Right lobe of liver (tissue), 6 donors: ENCODE results near the gene HS3ST2. TPM values are rescaled to one million over a fixed set of nuclear protein-coding genes. Genes with fewer than 3 reads are reported as not detected.

ENCODE experiments used
- ATAC-seq, 4 donors: fragments of 200-7000 bp; cut with Tn5 transposase; one replicate each; pipeline ENCODE4 v1.9.1; 2020; ENCODE audit warnings: mild to moderate bottlenecking in 4 of 4, moderate library complexity in 4 of 4
- DNase-seq, 3 donors: peaks; one replicate each; pipeline ENCODE4 v3.0.0-alpha.2; 2020
- H3K27ac ChIP-seq, 3 donors: fragments of 200-600 bp; one replicate each; pipeline ENCODE4 v1.8.0; 2022
- H3K27me3 ChIP-seq, 2 donors: fragments of 200-600 bp; one replicate each; pipeline ENCODE4 v1.8.0; 2022
- H3K36me3 ChIP-seq, 4 donors: fragments of 200-600 bp; sonication (generic) in 1 of 4; one replicate each; pipeline versions ENCODE4 v1.5.1 to v1.8.0; 2017 to 2022; ENCODE audit warnings: control low read depth in 1 of 4
- H3K4me1 ChIP-seq, 4 donors: fragments of 200-600 bp; sonication (generic) in 1 of 4; one replicate each; pipeline versions ENCODE4 v1.5.1 to v1.8.0; 2017 to 2022; ENCODE audit warnings: control low read depth in 1 of 4
- H3K4me3 ChIP-seq, 3 donors: fragments of 200-600 bp; one replicate each; pipeline ENCODE4 v1.8.0; 2022
- H3K9me3 ChIP-seq, 4 donors: fragments of 200-600 bp; sonication (generic) in 1 of 4; one replicate each; pipeline versions ENCODE4 v1.5.1 to v1.8.0; 2017 to 2022; ENCODE audit warnings: control low read depth in 1 of 4
- POLR2A ChIP-seq: fragments of 450-650 bp; IDR thresholded peaks from one replicate; pipeline ENCODE4 v1.6.1; 2017; ENCODE audit warnings: antibody characterized with exemption, mild to moderate bottlenecking
- WGBS: methylation state at CpG from one replicate; pipeline ENCODE4 v1.1.6; 2018; ENCODE audit warnings: low coverage, low lambda C conversion rate; ENCODE audit not compliant: insufficient coverage; ENCODE audit errors: missing lambda C conversion rate; 5-methylcytosine and 5-hydroxymethylcytosine counted together
- intact Hi-C, 2 donors: fragments of 100-400 bp; cut with DNase I; formaldehyde crosslinking; loops; one replicate each; pipeline versions ENCODE4 v1.11.2 to v1.14.1; 2022
- total RNA-seq, 6 experiments: library from RNA; depleted of rRNA in 2 of 6; stranded (reverse); fragments of >200 nt in 2 of 6; fragmentation: NEBNext Ultra II Directional in 3 of 6; extraction: Animal tissue kit (Norgen Biotek cat#: 25700) in 3 of 6; gene quantifications; one replicate each; pipeline versions ENCODE4 v1.1.0 to v1.2.4, GENCODE V29; 2016 to 2023
- TF ChIP-seq, protein P1 (sequence below), 4 donors: fragments of 200-600 bp in 3 of 4; fragments of 450-650 bp in 1 of 4; IDR thresholded peaks; one replicate each; pipeline versions ENCODE4 v1.5.1 to v1.8.0; 2016 to 2022; ENCODE audit warnings: antibody characterized with exemption in 4 of 4, mild to moderate bottlenecking in 2 of 4
- donor health status: DM: no; HTN: yes; CAD: no.
- donor health status: DM: no; HTN: no; CAD: no.
- donor health status: DM: no; HTN: no; CAD: no.
- donor health status: DM: no; HTN: yes; CAD: no.
- donor health status: DM: no; HTN: yes; CAD: no.

The HS3ST2 gene
- total RNA-seq, 6 experiments from 2014 or later: 0.21 to 3.2 (median 0.93) TPM; not detected in 1

DNA sequence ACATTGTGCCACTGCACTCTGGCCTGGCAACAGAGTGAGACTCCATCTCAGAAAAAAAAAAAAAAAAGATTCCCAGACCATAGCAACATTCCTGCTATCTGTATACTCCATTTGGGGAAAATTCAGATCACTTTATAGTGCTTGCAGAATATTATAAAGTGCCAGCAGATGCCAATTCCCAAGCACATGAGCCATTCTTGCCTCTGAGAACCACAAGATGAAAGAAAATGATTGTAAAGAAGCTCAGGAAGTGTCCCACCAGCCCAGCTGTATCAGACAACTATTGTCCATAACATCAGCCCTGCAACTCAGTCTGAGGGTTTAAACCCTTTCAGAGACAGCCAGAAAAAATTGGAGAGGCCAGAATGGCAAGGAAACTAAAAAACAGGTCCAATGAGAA, 69.0 kb downstream of the HS3ST2 start:
- intact Hi-C loops: no loop called here
- no peaks in the 10 kb centered on the region for H3K9me3 ChIP-seq
- TF ChIP-seq, protein P1, sequence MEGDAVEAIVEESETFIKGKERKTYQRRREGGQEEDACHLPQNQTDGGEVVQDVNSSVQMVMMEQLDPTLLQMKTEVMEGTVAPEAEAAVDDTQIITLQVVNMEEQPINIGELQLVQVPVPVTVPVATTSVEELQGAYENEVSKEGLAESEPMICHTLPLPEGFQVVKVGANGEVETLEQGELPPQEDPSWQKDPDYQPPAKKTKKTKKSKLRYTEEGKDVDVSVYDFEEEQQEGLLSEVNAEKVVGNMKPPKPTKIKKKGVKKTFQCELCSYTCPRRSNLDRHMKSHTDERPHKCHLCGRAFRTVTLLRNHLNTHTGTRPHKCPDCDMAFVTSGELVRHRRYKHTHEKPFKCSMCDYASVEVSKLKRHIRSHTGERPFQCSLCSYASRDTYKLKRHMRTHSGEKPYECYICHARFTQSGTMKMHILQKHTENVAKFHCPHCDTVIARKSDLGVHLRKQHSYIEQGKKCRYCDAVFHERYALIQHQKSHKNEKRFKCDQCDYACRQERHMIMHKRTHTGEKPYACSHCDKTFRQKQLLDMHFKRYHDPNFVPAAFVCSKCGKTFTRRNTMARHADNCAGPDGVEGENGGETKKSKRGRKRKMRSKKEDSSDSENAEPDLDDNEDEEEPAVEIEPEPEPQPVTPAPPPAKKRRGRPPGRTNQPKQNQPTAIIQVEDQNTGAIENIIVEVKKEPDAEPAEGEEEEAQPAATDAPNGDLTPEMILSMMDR (IDR thresholded peaks at IDR 0.05): no peak
- TF ChIP-seq POLR2A: no peak
- H3K27me3 ChIP-seq: no peaks in the 10 kb centered on the region
- ATAC-seq (no peak), DNase-seq (no peak)
- H3K4me1 ChIP-seq: no peaks in the 10 kb centered on the region
- H3K27ac ChIP-seq: no peak overlapping the region
- H3K4me3 ChIP-seq: no peak overlapping the region
- H3K36me3 ChIP-seq: no peaks in the 10 kb centered on the region

DNA sequence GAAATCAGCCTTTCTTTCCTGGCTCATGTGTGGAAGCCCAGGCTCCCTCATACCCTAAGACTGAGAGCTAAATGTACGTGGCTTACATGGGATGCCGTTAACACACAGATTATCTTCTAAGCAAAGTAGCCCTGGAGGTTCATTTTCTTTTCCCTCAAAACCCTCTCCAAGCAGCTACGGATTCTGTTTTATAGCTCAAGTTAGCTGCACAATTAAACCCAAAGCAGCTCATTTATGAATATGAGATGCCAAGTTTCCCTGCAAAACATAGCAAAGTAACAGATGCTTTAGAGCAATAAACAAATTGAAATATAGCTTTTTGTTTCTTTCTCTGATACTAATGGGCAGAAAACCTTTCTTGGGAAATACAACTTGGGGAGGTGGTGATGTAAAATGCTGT, 72.0 kb downstream of the HS3ST2 start:
- ATAC-seq (no peak), DNase-seq (no peak)
- Histone ChIP-seq H3K4me1 (no peaks in the 10 kb centered on the region), H3K36me3 (no peaks in the 10 kb centered on the region), H3K4me3 (no peak overlapping the region), H3K27ac (no peak overlapping the region), H3K9me3 (no peaks in the 10 kb centered on the region), H3K27me3 (no peaks in the 10 kb centered on the region)
- intact Hi-C loops: no loop called here
- WGBS: 68% methylated on average over 2 of the region's 3 CpGs
- no peak for TF ChIP-seq POLR2A
- TF ChIP-seq, protein P1 (IDR thresholded peaks at IDR 0.05): no peak

DNA sequence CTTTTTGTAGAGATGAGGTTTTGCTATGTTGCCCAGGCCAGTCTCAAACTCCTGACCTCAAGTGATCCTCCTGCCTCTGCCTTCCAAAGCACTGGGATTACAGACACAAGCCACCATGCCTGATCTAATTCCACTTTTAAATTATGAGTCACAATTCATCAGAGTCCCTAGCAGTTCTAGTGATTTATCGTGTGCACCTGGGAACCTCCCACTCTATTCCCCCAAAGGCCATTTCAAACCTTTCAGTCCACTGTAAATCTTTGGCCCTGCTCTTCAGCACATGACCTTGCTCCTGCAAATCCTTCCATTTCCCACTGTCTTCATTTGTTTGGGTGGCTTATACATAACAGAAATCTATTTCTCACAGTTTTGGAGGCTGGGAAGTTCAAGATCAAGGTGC, 73.0 kb downstream of the HS3ST2 start:
- TF ChIP-seq, protein P1 (IDR thresholded peaks at IDR 0.05): no peak
- TF ChIP-seq POLR2A: no peak
- WGBS: 45% methylated on average over 1 of the region's 1 CpG
- Histone ChIP-seq H3K9me3 (no peaks in the 10 kb centered on the region), H3K27me3 (no peaks in the 10 kb centered on the region), H3K27ac (no peak overlapping the region), H3K4me1 (no peaks in the 10 kb centered on the region), H3K36me3 (no peaks in the 10 kb centered on the region), H3K4me3 (no peak overlapping the region)
- no peak for ATAC-seq
- DNase-seq: no peak
- intact Hi-C loops: no loop called here

DNA sequence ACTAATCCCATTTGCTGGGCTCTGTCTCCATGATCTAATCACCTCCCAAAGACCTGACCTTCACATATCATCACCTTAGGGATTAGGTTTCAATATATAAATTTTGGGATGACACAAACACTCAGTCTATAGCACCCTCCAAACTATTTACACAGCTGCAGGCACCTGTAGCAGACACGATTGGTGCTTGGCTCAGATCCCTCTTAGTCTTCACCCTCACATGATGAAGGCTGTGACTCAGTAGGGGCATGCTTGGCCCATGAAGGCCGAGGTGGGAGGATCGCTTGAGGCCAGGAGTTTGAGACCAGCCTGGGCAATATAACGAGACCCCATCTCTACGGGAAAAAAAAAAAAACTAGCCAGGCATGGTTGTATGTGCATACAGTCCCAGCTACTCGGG, 73.5 kb downstream of the HS3ST2 start:
- TF ChIP-seq, protein P1 (IDR thresholded peaks at IDR 0.05): no peak
- TF ChIP-seq POLR2A: no peak
- ATAC-seq (no peak), DNase-seq (no peak)
- Histone ChIP-seq H3K4me3 (no peak overlapping the region), H3K27me3 (no peaks in the 10 kb centered on the region), H3K4me1 (no peaks in the 10 kb centered on the region), H3K27ac (no peak overlapping the region), H3K36me3 (no peaks in the 10 kb centered on the region), H3K9me3 (no peaks in the 10 kb centered on the region)
- WGBS: 49% methylated on average over 5 of the region's 6 CpGs
- intact Hi-C loops: no loop called here

DNA sequence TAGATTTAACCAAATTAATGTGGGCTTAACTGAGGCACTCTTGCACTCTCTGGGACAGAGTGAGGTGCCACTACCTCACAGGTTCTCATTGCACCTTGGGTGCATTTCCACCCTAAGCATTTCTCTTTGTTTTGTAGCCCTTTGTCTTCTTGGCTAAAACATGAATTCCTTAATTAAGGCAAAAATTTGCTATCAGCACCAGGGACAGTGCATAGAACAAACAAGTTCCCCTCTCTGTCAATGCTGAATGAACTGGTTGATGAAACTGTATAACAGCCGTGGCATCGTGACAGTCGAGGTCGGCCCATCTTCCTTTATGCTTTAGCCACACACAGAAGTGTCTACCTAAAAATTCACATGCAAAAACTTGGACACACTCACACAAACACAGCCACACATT, 74.8 kb downstream of the HS3ST2 start:
- no peak overlapping the region for H3K27ac ChIP-seq
- no peaks in the 10 kb centered on the region for H3K27me3 ChIP-seq
- intact Hi-C loops: no loop called here
- no peak overlapping the region for H3K4me3 ChIP-seq
- TF ChIP-seq, protein P1 (IDR thresholded peaks at IDR 0.05): no peak
- no peak for TF ChIP-seq POLR2A
- no peaks in the 10 kb centered on the region for H3K36me3 ChIP-seq
- no peak for ATAC-seq
- no peaks in the 10 kb centered on the region for H3K9me3 ChIP-seq
- H3K4me1 ChIP-seq: no peaks in the 10 kb centered on the region
- WGBS: 29% methylated on average over 4 of the region's 4 CpGs
- no peak for DNase-seq
